NCI-H146 (cell line): ENCODE measurements around the gene CCDC13.
A peak's percentile ranks its signal among the peaks of the same experiment; 100 is the strongest.
"Not testable (repeated sequence)": the region's sequence is repeated elsewhere in the genome, so short reads cannot be mapped to it uniquely, and the experiment has no call there.

Experiments used
- DNase-seq: peaks from one replicate; lab custom pipeline; 2025; lab: John Stamatoyannopoulos, UW

Gene CCDC13, protein sequence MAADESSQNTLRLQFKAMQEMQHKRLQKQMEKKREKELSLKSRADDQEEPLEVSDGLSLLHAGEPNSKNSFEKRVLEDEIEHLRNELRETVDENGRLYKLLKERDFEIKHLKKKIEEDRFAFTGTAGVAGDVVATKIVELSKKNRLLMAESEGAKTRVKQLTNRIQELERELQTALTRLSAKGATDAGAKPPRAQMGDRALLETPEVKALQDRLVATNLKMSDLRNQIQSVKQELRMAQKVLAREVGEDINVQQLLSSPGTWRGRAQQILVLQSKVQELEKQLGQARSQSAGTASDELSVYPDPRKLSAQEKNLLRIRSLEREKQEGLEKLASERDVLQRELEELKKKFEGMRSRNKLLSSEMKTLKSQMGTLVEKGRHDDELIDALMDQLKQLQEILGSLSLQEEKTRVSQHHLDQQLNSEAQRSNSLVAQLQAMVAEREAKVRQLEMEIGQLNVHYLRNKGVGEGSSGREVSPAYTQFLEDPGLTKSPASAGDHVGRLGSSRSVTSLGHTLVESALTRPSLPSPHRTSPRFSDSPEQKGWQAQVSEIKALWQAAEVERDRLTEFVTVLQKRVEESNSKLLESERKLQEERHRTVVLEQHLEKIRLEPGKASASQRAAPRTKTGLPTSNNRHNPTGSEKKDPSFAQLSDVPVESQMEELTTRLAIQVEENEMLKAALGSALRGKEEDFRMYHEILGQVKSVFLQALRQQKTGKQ

GRCh38 chr3:42772670-42773408 lies at the start of gene CCDC13:
CCDC13 (minus strand) TSS chr3:42773253; CDS start chr3:42758345, 14,908 bp downstream.
- DNase-seq = peak; percentile 87

DNA sequence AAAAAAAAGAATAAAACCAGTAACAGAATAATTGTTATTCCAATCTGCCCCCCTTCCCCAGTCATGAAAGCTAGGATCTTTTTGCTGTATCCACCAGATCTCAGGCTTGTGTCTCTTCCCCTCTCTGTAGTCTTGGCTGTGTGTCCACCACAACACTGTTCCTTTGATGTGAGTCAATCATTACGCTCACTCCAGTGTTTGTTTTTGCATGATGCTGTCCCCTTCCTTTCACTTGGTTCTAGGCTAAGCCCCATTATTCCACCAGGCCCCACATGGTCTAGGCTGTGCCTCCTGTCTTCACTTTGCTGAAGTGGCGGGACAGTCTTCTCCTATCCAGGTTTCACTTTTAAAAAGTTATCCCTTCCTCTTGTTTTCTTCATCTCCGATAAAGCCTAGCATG lies 49.8 kb upstream of the CCDC13 start:
- DNase-seq = no peak

GRCh38 chr3:42820746-42821051 lies 47.6 kb upstream of the CCDC13 start:
- DNase-seq = no peak

DNA sequence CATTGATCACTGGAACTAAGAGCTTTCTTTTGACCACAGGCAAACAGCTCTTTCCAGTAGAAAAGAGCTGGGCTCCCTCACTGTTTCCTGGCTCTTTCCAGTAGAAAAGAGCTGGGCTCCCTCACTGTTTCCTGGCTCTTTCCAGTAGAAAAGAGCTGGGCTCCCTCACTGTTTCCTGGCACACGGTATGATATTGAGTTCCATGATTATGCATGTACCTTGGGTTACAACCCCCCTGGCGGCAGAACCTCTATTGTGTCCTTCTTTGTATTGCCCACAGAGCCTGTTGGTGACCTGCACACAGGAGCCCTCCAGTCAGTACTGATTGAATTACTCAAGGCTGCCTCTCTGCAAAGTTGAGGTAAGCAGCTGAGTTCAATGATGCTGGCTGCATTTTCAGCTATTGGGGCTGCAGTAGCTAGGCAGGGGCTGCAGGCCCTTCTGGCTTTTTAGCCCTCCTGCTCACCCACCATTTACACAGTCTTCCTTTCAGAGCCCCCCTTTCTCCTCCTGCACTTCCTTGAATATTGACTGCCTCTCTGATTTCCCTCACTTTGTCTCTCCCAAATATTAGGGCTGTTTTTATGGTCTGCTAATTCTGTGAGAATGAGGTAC lies 46.4 kb upstream of the CCDC13 start:
- DNase-seq = peak; percentile 41

GRCh38 chr3:42815826-42816225 lies 42.8 kb upstream of the CCDC13 start:
- no peak for DNase-seq

DNA sequence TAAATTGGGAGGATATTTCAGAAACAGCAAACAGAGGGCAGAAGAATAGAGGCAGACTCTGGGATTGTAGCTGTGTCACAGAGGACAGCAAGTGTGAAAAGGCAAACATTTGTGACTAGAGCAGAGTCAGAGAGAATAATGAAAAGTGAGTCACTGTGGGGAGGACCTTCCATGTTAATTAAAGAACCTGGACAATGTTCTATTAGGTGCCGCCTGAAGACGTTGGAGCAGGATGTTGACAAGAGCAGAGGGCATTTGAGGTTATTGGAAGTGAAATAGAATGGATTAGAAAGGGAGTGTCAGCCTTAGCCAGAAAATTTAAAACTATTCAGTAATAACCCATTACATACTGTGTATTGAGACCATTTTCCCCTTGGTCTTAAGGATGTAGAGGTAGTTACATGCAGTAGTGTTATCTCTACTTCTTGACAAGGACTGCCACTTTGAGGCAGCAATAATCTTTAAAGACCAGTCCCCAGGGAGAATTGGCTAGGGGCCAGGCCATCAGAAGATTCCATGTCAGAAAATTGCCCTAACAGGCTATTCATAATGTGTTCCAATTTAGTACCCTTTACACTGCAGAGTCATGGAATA lies 42.0 kb upstream of the CCDC13 start:
- peak; percentile 4 for DNase-seq

GRCh38 chr3:42814246-42814645 lies 41.2 kb upstream of the CCDC13 start:
- no peak for DNase-seq

GRCh38 chr3:42811118-42811883 lies 38.2 kb upstream of the CCDC13 start:
- DNase-seq = not testable (repeated sequence)

DNA sequence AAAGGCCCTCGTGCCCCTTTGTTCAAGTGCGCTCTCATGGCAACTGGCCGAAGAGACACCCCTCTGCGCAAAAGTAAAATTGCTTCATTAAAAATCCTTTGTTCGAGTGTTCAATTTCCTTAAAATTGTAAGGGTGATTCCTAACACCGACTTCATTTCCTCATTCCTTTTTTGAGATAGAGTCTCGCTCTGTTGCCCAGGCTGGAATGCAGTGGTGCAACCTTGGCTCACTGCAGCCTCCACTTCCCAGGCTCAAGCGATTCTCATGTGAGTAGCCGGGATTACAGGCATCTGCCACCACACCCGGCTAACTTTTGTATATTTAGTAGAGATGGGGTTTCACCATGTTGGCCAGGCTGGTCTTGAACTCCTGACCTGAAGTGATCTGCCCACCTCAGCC lies 37.7 kb upstream of the CCDC13 start:
- DNase-seq = not testable (repeated sequence)

DNA sequence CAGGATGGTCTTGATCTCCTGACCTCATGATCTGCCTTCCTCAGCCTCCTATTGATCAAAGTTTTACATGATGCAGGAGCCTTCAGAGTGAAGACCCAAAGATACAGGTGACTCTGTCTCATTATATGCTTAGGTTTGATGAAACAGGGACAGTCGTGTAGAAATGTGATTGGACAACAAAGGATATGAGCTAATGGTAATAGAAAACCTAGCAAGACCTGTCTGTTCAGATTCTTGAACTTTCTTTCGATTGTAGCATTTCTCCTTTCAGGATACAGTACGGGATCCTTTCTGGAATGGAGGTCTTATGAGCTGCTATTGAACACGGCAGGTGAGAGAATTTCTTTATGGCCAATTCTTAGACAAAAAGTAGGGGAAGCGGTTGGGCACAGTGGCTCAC lies 36.1 kb upstream of the CCDC13 start, which contains the start of gene ACKR2:
Gene ACKR2, plus strand, starts transcription at position 244 of the 400 bp plus-strand sequence. CDS start 55,058 bp downstream, outside the sequence.
- no peak for DNase-seq

GRCh38 chr3:42807929-42808328 lies 34.9 kb upstream of the CCDC13 start:
- DNase-seq = no peak

GRCh38 chr3:42805141-42805821 lies 32.2 kb upstream of the CCDC13 start:
- peak; percentile 13 for DNase-seq

DNA sequence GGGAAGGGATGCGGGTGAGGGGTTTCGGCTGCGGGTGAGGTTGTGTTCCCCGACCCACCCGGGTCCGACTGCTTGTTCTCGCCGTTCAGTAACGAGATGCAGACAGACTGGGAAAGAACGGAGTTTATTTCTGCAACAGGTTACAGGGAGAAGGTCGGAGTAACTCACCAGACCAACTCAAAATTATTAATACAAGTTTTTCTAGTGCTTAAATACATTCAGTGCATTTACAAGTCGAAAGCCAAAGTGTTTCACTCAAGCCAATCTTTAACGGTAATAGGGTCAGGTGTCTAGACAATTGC lies 31.7 kb upstream of the CCDC13 start:
- no peak for DNase-seq

GRCh38 chr3:42804106-42804830 lies 31.2 kb upstream of the CCDC13 start, which contains the start of gene HIGD1A:
HIGD1A (minus strand) TSS chr3:42804490; CDS start chr3:42794253, 10,237 bp downstream.
- DNase-seq = peak; percentile 90

GRCh38 chr3:42803414-42804105 lies 30.5 kb upstream of the CCDC13 start:
- peak; percentile 25 for DNase-seq

- no peak for DNase-seq
These were observed 29.9 kb upstream of the CCDC13 start for GRCh38 chr3:42802876-42803413.

DNA sequence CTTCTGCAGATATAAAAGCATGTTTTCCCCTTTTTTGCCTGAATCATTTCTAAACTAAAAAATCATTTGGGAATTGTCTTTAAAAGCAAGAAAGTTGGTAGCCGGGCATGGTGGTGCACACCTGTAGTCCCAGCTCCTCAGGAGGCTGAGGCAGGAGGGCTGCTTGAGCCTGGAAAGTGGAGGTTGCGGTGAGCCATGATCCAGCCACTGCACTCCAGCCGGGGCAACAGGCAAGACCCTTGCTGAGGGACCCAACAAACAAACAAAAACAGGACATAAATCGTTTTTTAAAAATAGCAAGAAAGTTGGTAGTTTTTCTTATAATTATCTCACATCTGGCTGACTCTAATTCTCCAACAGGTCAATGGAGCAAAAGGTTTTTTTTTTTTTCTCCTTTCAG lies 28.7 kb upstream of the CCDC13 start:
- no peak for DNase-seq

DNA sequence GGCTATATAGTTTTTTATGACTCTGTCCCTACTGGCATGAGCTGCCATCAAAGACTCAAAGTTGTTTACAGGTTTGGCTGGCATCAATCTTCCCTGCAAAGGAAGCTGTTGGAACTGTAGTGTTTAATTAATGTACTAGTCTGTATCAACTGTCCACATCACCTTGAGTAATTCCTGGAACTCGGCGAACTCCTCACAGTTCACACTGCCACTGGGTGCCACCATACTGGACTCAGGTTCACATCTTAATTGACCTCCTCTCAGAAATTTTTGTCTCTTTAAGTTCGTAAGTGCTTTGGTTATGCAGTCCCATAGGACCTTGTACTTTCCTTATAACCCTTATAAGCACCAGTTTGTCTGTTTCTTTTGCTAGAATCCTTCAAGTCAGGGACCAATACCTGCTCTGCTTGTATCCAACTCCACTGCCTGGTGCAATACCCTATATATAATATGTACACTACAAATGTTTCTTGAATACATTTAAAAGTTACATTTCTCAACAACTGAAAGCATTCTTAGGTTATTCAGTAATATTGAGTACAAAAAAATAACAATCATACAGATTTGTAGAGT lies 28.1 kb upstream of the CCDC13 start:
- no peak for DNase-seq

- no peak for DNase-seq
These were observed 27.2 kb upstream of the CCDC13 start for GRCh38 chr3:42800251-42800650.
